Tibial nerve (tissue), 3 donors: ENCODE data around the gene EPN1.

Experiments used
- EP300 ChIP-seq, 2 donors: sonication (generic); formaldehyde crosslinking; IDR thresholded peaks; one replicate each; pipeline ENCODE4 v1.6.1; 2017; ENCODE audit warnings: antibody characterized with exemption in 2 of 2, mild to moderate bottlenecking in 1 of 2
- POLR2A ChIP-seq, 2 donors: fragments of 450-650 bp; IDR thresholded peaks; one replicate each; pipeline ENCODE4 v1.6.1; 2017; ENCODE audit warnings: antibody characterized with exemption in 2 of 2, mild to moderate bottlenecking in 2 of 2, moderate library complexity in 2 of 2

DNA sequence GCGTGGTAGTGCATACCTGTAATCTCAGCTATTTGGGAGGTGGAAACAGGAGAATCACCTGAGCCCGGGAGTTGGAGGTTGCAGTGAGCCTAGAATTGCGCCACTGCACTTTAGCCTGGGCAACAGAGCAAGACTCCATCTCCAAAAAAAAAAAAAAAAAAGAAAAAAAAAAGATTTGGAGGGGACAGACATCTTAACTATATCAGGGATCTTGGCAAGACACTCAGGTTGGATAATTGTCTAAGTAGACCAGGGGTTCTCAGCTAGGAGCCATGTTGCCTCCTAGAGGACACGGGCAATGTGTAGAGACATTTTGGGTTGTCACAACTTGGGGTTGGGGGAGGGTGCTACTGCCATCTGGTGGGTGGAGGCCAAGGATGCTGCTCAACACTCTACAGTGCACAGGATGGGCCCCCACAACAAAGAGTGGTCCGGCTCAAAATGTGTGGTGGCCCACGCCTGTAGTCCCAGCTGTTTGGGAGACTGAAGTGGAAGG lies 36.1 kb upstream of the EPN1 start:
- TF ChIP-seq POLR2A (IDR thresholded peaks at IDR 0.05) = no peak
- no peak for TF ChIP-seq EP300 (IDR thresholded peaks at IDR 0.05)
